ENCODE results near the gene ATP1A3. TPM values are rescaled to one million over a fixed set of nuclear protein-coding genes. Genes with fewer than 3 reads are reported as not detected.

Gene ATP1A3
- total RNA-seq, 2 donors from 2014 or later = 0.69 to 1.0 TPM

DNA sequence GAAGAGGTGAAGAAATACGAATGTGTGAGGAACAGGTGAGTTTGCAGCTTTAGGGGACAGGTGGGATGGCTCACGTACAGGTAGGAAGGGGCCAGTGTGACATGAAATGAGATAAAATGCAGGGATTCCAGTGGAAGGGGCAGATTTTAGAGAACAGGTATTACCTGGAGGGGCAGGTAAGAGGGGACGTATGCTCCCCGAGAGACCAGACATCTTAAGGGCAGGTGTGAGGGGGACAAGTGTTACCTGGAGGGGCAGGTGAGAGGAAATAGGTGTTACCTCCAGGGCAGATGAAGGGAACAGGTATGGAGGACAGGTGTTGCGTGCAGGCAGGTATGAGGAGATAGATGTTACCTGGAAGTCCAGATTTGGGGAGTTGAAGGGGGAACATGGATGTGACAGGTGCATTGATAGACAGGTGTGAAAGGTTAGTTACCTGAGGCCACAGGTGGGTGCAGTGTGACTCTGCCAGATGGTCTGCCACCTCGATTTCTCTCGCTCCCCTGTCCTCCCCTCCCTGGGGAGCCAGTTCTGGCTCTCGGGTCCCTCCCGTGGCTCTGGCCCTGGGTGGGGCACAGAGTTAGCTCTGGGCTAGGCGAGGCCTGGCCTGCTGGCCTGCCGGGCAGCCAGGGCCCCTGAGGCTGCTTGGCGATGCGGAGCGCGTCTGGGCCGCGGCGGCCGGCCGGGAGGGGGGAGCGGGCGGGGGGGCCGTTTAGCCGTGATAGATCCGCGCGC is 67.8 kb downstream of the ATP1A3 start:
- Histone ChIP-seq H3K9ac (ENCODE audit: extremely low read depth, low read length, poor library complexity, severe bottlenecking) (no peak overlapping the region), H3K27me3 (ENCODE audit: control insufficient read depth, insufficient read depth, low read length, poor library complexity, severe bottlenecking) (peaks cover 97% of the 10 kb centered on the region), H3K4me1 (ENCODE audit: control insufficient read depth, insufficient read depth, low read length) (no peaks in the 10 kb centered on the region), H3K27ac (ENCODE audit: low read depth, low read length) (no peak overlapping the region), H3K9me3 (ENCODE audit: control insufficient read depth, low read length) (peaks cover 5% of the 10 kb centered on the region), H3K4me3 (ENCODE audit: low read length) (no peak overlapping the region), H3K36me3 (ENCODE audit: control insufficient read depth, insufficient read depth, low read length) (no peaks in the 10 kb centered on the region)
- WGBS, 2 experiments (ENCODE audit: insufficient coverage in 1 of 2, insufficient read length in 1 of 2) = 24 to 31% methylated on average over 22 to 26 of the region's 27 CpGs
- Mint-ChIP-seq H3K27me3 (ENCODE audit: insufficient read depth) (peaks cover 45% of the 10 kb centered on the region), H3K4me3 (no peak overlapping the region), H3K4me1 (peaks cover 27% of the 10 kb centered on the region), H3K9me3 (peaks cover 8% of the 10 kb centered on the region), H3K27ac (no peak overlapping the region), H3K36me3 (ENCODE audit: low read depth) (no peaks in the 10 kb centered on the region)
- TF ChIP-seq, protein P1, sequence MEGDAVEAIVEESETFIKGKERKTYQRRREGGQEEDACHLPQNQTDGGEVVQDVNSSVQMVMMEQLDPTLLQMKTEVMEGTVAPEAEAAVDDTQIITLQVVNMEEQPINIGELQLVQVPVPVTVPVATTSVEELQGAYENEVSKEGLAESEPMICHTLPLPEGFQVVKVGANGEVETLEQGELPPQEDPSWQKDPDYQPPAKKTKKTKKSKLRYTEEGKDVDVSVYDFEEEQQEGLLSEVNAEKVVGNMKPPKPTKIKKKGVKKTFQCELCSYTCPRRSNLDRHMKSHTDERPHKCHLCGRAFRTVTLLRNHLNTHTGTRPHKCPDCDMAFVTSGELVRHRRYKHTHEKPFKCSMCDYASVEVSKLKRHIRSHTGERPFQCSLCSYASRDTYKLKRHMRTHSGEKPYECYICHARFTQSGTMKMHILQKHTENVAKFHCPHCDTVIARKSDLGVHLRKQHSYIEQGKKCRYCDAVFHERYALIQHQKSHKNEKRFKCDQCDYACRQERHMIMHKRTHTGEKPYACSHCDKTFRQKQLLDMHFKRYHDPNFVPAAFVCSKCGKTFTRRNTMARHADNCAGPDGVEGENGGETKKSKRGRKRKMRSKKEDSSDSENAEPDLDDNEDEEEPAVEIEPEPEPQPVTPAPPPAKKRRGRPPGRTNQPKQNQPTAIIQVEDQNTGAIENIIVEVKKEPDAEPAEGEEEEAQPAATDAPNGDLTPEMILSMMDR (conservative IDR thresholded peaks at IDR 0.05) = no peak
- no peak for DNase-seq

DNA sequence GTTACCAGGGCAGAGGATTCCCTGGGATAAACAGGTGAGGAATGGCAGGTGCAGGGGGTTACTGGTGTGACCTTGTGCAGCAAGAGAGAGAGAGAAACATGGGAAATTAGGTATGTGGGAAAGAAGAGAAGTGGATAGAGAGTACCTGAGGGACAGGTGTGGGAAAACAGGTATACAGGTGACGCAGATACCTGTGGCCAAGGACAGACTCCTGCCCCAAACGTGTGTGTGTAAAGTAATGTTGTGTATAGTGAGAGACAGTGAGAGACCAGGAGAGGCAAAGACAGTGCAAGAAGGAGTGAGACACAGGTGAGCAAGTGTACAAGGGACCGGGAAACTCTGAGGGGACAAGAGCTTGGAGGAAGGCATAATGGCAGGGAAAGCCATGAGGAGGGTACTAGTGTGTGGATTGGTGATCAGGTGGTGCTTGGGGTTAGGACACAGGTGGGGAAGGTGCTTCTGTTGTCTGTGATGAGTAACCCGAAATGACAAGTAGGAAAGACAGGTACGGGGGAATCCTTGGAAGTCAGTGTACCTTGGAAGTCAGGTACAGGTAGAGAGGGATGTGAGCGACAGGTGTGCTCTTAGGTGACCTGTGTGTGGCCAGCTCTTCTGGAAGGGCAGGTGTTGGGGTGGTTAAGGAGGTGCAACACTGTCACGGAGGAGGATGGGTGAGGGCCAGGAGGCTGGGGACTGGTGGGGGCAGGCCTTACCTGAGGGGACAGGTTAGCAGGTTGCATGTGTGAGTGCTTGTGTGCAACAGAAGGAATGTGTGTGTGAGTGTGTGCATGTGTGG is 68.6 kb downstream of the ATP1A3 start:
- Mint-ChIP-seq H3K9me3 (peaks cover 3% of the 10 kb centered on the region), H3K27me3 (ENCODE audit: insufficient read depth) (peaks cover 37% of the 10 kb centered on the region), H3K27ac (no peak overlapping the region), H3K4me3 (no peak overlapping the region), H3K4me1 (peaks cover 22% of the 10 kb centered on the region), H3K36me3 (ENCODE audit: low read depth) (no peaks in the 10 kb centered on the region)
- TF ChIP-seq, protein P1 (conservative IDR thresholded peaks at IDR 0.05) = no peak
- Histone ChIP-seq H3K27ac (ENCODE audit: low read depth, low read length) (no peak overlapping the region), H3K4me3 (ENCODE audit: low read length) (no peak overlapping the region), H3K4me1 (ENCODE audit: control insufficient read depth, insufficient read depth, low read length) (no peaks in the 10 kb centered on the region), H3K9me3 (ENCODE audit: control insufficient read depth, low read length) (peaks cover 5% of the 10 kb centered on the region), H3K27me3 (ENCODE audit: control insufficient read depth, insufficient read depth, low read length, poor library complexity, severe bottlenecking) (peaks cover 97% of the 10 kb centered on the region), H3K9ac (ENCODE audit: extremely low read depth, low read length, poor library complexity, severe bottlenecking) (no peak overlapping the region), H3K36me3 (ENCODE audit: control insufficient read depth, insufficient read depth, low read length) (no peaks in the 10 kb centered on the region)
- no peak for DNase-seq
- 36 to 57% methylated on average over 4 to 7 of the region's 7 CpGs for WGBS, 2 experiments (ENCODE audit: insufficient coverage in 1 of 2, insufficient read length in 1 of 2)

DNA sequence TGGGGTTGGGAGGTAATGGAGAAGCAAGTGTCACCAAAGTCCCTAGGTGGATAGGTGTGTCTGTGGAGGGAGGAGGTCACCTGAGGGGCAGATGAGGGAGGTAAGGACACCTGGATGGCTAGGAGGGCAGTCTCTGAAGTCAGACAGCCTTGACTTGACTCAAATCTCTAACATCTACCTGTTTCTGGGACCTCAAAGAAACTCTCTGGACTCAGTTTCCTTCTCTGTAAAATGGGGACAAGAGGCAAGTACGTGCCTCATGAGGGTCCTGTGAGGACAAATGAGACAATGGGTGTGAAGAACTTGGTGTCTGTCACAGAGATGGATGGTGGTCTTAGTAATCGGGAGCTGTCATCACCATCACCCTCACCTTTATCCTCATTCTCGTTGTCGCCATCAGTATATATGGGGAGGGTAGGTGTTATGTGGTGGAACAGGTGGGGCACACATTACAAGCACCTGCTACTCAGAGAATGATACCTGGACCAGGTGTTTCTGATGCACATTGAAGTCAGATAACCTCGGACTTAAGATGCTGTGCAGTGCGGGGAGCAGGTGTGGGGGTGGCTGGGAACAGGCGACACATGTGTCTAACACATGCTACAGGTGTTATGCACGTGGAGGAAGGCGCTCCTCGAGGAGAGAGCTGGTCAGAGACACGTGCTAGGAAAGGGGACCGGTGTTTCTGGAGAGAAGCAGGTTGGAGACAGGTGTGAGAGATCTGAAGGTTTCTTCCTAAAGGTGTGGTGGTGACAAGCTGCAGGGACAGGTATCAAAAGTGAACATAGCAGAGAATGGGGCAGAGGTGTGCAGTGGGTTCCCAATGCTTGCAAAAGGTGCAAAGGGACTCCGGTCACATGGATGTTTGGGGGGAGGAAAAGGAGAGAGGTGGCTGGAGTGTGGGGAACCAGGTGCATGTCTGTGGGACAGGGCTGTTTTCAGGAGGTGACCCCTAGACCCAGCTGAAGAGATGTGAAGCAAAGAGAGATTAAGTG is 69.6 kb downstream of the ATP1A3 start:
- Mint-ChIP-seq H3K27me3 (ENCODE audit: insufficient read depth) (peaks cover 28% of the 10 kb centered on the region), H3K4me1 (peaks cover 17% of the 10 kb centered on the region), H3K9me3 (no peaks in the 10 kb centered on the region), H3K36me3 (ENCODE audit: low read depth) (no peaks in the 10 kb centered on the region), H3K4me3 (no peak overlapping the region), H3K27ac (no peak overlapping the region)
- H3K27ac ChIP-seq (ENCODE audit: low read depth, low read length) = no peak overlapping the region
- whole genome bisulfite sequencing, 2 experiments (ENCODE audit: insufficient coverage in 1 of 2, insufficient read length in 1 of 2) = 32 to 46% methylated on average over 6 to 12 of the region's 13 CpGs
- no peak overlapping the region for H3K9ac ChIP-seq (ENCODE audit: extremely low read depth, low read length, poor library complexity, severe bottlenecking)
- TF ChIP-seq, protein P1 (conservative IDR thresholded peaks at IDR 0.05) = no peak
- no peaks in the 10 kb centered on the region for H3K36me3 ChIP-seq (ENCODE audit: control insufficient read depth, insufficient read depth, low read length)
- H3K27me3 ChIP-seq (ENCODE audit: control insufficient read depth, insufficient read depth, low read length, poor library complexity, severe bottlenecking) = peaks cover 97% of the 10 kb centered on the region
- no peak overlapping the region for H3K4me3 ChIP-seq (ENCODE audit: low read length)
- H3K4me1 ChIP-seq (ENCODE audit: control insufficient read depth, insufficient read depth, low read length) = no peaks in the 10 kb centered on the region
- no peak for DNase-seq
- H3K9me3 ChIP-seq (ENCODE audit: control insufficient read depth, low read length) = no peaks in the 10 kb centered on the region
